Measurements from ENCODE around the gene NOL7. TPM values are rescaled to one million over a fixed set of nuclear protein-coding genes. Genes with fewer than 3 reads are reported as not detected.

The NOL7 gene
- total and polyA plus RNA-seq, 2 donors (not counting 3 experiments of a cell fraction or from before 2014, with no cell fraction given), result 36.3 to 80.0 TPM

DNA sequence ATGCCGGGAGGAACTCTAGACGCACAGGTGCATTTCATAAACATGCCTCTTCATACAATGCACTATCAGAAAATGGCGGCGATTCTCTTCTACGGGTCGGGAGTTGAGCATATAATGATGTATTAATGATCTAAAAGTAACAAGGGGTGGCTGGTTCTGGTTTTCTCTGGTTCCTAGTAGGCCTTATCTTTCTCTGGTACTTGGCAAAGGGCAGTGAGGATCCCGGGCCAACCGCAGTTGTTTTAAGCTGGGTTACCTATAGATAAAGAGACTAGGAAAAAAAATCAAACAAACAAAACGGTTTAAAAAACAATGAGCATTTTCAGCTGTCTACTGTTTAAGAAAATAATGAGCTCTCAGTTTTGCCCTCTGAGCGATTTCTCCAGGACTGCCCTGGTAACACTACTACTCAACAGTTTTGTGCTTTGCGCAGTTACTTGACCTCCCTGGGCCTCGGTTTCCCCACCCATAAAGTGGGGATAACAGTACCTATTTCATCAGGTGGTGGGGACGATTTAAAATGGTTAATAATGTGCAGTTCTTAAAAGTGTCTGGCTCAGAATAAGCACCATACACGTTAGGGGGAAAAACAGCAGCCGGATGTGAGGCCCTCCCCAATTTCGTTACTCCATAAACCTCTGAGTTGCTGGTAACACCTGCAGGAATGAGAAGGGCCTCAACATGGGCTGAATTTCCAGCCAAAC, 42.0 kb upstream of the NOL7 start:
- no peaks in the 10 kb centered on the region for H3K27me3 ChIP-seq (ENCODE audit: control insufficient read depth in 2 of 2, insufficient read depth in 2 of 2, low read length in 2 of 2)
- no TSS peak for BruUV-seq (replicated peaks)
- dilution Hi-C loops (cut with MboI; ENCODE audit: extremely low pct_ligation_motif_present, low sequenced_read_pairs), result loop anchor here (25.0 kb wide), 1 partner anchor 236 kb away; the partner anchor contains the start of gene TBC1D7
- no peaks in the 10 kb centered on the region for H3K36me3 ChIP-seq (ENCODE audit: control insufficient read depth in 2 of 2, extremely low read depth in 1 of 2, insufficient read depth in 2 of 2, low read length in 2 of 2)
- H3K4me3 ChIP-seq (replicated peaks in 1 of 3; ENCODE audit: insufficient read depth in 1 of 3, low read depth in 1 of 3, low read length in 3 of 3), result peak overlapping the region in 1 of 3 experiments; percentile 50
- H3K9me1 ChIP-seq (replicated peaks; ENCODE audit: control insufficient read depth, extremely low read depth, insufficient read depth, low read length), result no peaks in the 10 kb centered on the region
- H3K79me2 ChIP-seq (ENCODE audit: control insufficient read depth, insufficient read depth, low read length), result no peaks in the 10 kb centered on the region
- H2AFZ ChIP-seq (ENCODE audit: low read depth, low read length), result no peak overlapping the region
- H4K20me1 ChIP-seq (replicated peaks; ENCODE audit: control insufficient read depth, extremely low read depth, insufficient read depth, low read length), result no peaks in the 10 kb centered on the region
- H3K4me2 ChIP-seq (ENCODE audit: insufficient read depth, low read length), result peak overlapping the region; percentile 60
- TF ChIP-seq POLR2AphosphoS5 (IDR thresholded peaks at IDR 0.05; ENCODE audit: insufficient read depth, low read depth, low read length) (no peak), CTCF (IDR thresholded peaks at IDR 0.05; ENCODE audit: extremely low read depth in 1 of 2, insufficient read depth in 1 of 2, low read depth in 1 of 2, low read length in 2 of 2) (no peak), EZH2 (IDR thresholded peaks at IDR 0.05; ENCODE audit: borderline replicate concordance, low read depth, low read length, severe bottlenecking) (no peak), GATA2 (IDR thresholded peaks at IDR 0.05; ENCODE audit: insufficient read depth, insufficient read length, low read depth, low read length) (no peak)
- FAIRE-seq (no peak), DNase-seq (ENCODE audit: low read depth, low spot score) (no peak)
- H3K9ac ChIP-seq (replicated peaks; ENCODE audit: extremely low read depth, insufficient read depth, low read length), result peak overlapping the region; percentile 93
- peak overlapping the region; percentile 9 for H3K27ac ChIP-seq (ENCODE audit: insufficient read depth, low read depth, low read length)
- CTCF ChIA-PET, result interaction anchor here (0.7 to 6.1 kb wide), 6 partner anchors 11 to 44 kb away, joined by 3 to 62 read pairs (median 34); partner anchors contain the start of gene NOL7
- no peaks in the 10 kb centered on the region for H3K9me3 ChIP-seq (replicated peaks; ENCODE audit: control insufficient read depth, insufficient read depth, low read length)
- intact Hi-C loops (cut with micrococcal nuclease), result loop anchor here (10.0 kb wide), 1 partner anchor 222 kb away; no protein-coding TSS in a partner anchor
- peaks cover 8% of the 10 kb centered on the region for H3K4me1 ChIP-seq (ENCODE audit: control insufficient read depth, extremely low read depth, insufficient read depth, low read length)
- POLR2A ChIA-PET, result no interaction called here
